HCT116 (cell line): ENCODE results near the gene FAM184A. TPM values are rescaled to one million over a fixed set of nuclear protein-coding genes. Genes with fewer than 3 reads are reported as not detected.

Source experiments
- ATAC-seq: fragments of 200-7000 bp; cut with Tn5 transposase; 2 replicates; pipeline ENCODE4 v1.9.1; 2020; ENCODE audit warnings: mild to moderate bottlenecking, moderate library complexity
- BruUV-seq: library from RNA; stranded (reverse); fragments of 400-500 nt; replicated peaks from 2 replicates; lab custom pipeline; 2021; lab: Mats Ljungman, UMichigan
- CTCF ChIA-PET: fragments of 300-600 bp; sonication (Branson Sonifier 250); formaldehyde crosslinking; loops from one replicate; lab custom pipeline; 2021; ENCODE audit warnings: antibody characterized with exemption; lab: Charles Lee
- POLR2A ChIA-PET: fragments of 300-600, 350-600 bp; sonication (Branson Sonifier 250); formaldehyde crosslinking; loops from one replicate; lab custom pipeline; 2021; ENCODE audit warnings: antibody characterized with exemption; lab: Charles Lee
- RAD21 ChIA-PET, 2 experiments: fragments of 300-600 bp; sonication (Branson Sonifier 250); formaldehyde crosslinking; loops; one replicate each; lab custom pipeline; 2023; ENCODE audit warnings: low total read pairs in 2 of 2; ENCODE audit not compliant: uncharacterized antibody in 2 of 2, unreplicated experiment in 2 of 2, low non-redundant PET in 1 of 2; lab: Charles Lee
- DNase-seq: peaks from one replicate; pipeline ENCODE4 v3.0.0-alpha.2; 2010; ENCODE audit warnings: low read depth, low spot score
- H2AFZ ChIP-seq: fragments of 200-600 bp; shearing (Covaris generic), sonication (generic); 2 replicates; pipeline ENCODE4 v1.6.1; 2017; ENCODE audit warnings: low read depth, mixed run types, mixed read lengths, antibody characterized with exemption, low read length; ENCODE audit not compliant: poor library complexity, severe bottlenecking
- H3K27ac ChIP-seq: 2 replicates; pipeline ENCODE4 v1.5.1; 2012; ENCODE audit warnings: low read depth, low read length
- H3K27me3 ChIP-seq: fragments of 200-600 bp; sonication (generic); 2 replicates; pipeline ENCODE4 v1.6.1; 2016; ENCODE audit warnings: mixed run types, low read length, mixed read lengths; ENCODE audit not compliant: insufficient read depth
- H3K36me3 ChIP-seq, 2 experiments: fragments of 200-500 bp in 1 of 2; fragments of 200-600 bp in 1 of 2; sonication (Bioruptor generic) in 1 of 2; sonication (generic) in 1 of 2; 2 replicates each; pipeline versions ENCODE4 v1.5.1 to v1.6.1; 2014 to 2016; ENCODE audit warnings: low read length in 2 of 2, inconsistent platforms in 1 of 2, mixed read lengths in 1 of 2, mixed run types in 1 of 2; ENCODE audit not compliant: insufficient read depth in 2 of 2, control insufficient read depth in 1 of 2
- H3K4me1 ChIP-seq, 2 experiments: fragments of 200-600 bp in 1 of 2; sonication (generic) in 1 of 2; 2 replicates each; pipeline versions ENCODE4 v1.5.1 to v1.6.1; 2012 to 2017; ENCODE audit warnings: low read length in 2 of 2, inconsistent platforms in 1 of 2, mild to moderate bottlenecking in 1 of 2, mixed read lengths in 1 of 2, mixed run types in 1 of 2, moderate library complexity in 1 of 2; ENCODE audit not compliant: insufficient read depth in 2 of 2, control insufficient read depth in 1 of 2
- H3K4me2 ChIP-seq: fragments of 200-600 bp; sonication (generic); 2 replicates; pipeline ENCODE4 v1.6.1; 2017; ENCODE audit warnings: mixed run types, low read length, mixed read lengths
- H3K4me3 ChIP-seq, 2 experiments: fragments of 200-600 bp in 1 of 2; sonication (generic) in 1 of 2; replicated peaks in 1 of 2; 2 replicates each; pipeline ENCODE4 v1.5.1; 2011 to 2016; ENCODE audit warnings: low read length in 2 of 2, control low read depth in 1 of 2, low read depth in 1 of 2, mild to moderate bottlenecking in 1 of 2, mixed read lengths in 1 of 2, mixed run types in 1 of 2
- H3K79me2 ChIP-seq: fragments of 200-600 bp; sonication (generic); 2 replicates; pipeline ENCODE4 v1.6.1; 2017; ENCODE audit warnings: mild to moderate bottlenecking, mixed run types, low read length, moderate library complexity, mixed read lengths; ENCODE audit not compliant: insufficient read depth
- H3K9ac ChIP-seq: fragments of 200-600 bp; sonication (generic); 2 replicates; pipeline ENCODE4 v1.6.1; 2016; ENCODE audit warnings: low read length, mixed read lengths
- H3K9me2 ChIP-seq: fragments of 200-600 bp; sonication (generic), shearing (Covaris generic); 2 replicates; pipeline ENCODE4 v1.6.1; 2017; ENCODE audit warnings: mixed run types, mild to moderate bottlenecking, moderate library complexity; ENCODE audit not compliant: insufficient read depth
- H3K9me3 ChIP-seq, 2 experiments: fragments of 200-500 bp in 1 of 2; fragments of 200-600 bp in 1 of 2; sonication (Bioruptor generic) in 1 of 2; sonication (generic) in 1 of 2; 2 replicates each; pipeline ENCODE4 v1.6.1; 2014 to 2017; ENCODE audit warnings: low read length in 2 of 2, mixed read lengths in 2 of 2, inconsistent platforms in 1 of 2, low read depth in 1 of 2, mild to moderate bottlenecking in 1 of 2, mixed run types in 1 of 2, moderate library complexity in 1 of 2; ENCODE audit not compliant: control insufficient read depth in 1 of 2, insufficient read depth in 1 of 2
- H4K20me1 ChIP-seq: fragments of 200-600 bp; sonication (generic), shearing (Covaris generic); 2 replicates; pipeline ENCODE4 v1.6.1; 2017; ENCODE audit warnings: mixed run types, mild to moderate bottlenecking, moderate library complexity; ENCODE audit not compliant: insufficient read depth
- ATF3 ChIP-seq: IDR thresholded peaks from 2 replicates; pipeline ENCODE4 v1.6.1; 2012
- CBX3 ChIP-seq: IDR thresholded peaks from 2 replicates; pipeline ENCODE4 v1.6.1; 2012; ENCODE audit warnings: low read depth
- CEBPB ChIP-seq: IDR thresholded peaks from 2 replicates; pipeline ENCODE4 v1.6.1; 2012; ENCODE audit warnings: low read depth
- CTCF ChIP-seq, 3 experiments: fragments of 200-600 bp in 1 of 3; sonication (generic) in 1 of 3; IDR thresholded peaks in 2 of 3; conservative IDR thresholded peaks in 1 of 3; 2 replicates each; pipeline ENCODE4 v1.5.1; 2012 to 2017; ENCODE audit warnings: low read depth in 2 of 3, low read length in 2 of 3, antibody characterized with exemption in 1 of 3, borderline replicate concordance in 1 of 3, control low read depth in 1 of 3, mild to moderate bottlenecking in 1 of 3, mixed read lengths in 1 of 3, mixed run types in 1 of 3, moderate library complexity in 1 of 3; ENCODE audit not compliant: insufficient read depth in 1 of 3
- ELF1 ChIP-seq: IDR thresholded peaks from 2 replicates; pipeline ENCODE4 v1.6.1; 2012; ENCODE audit warnings: low read depth, borderline replicate concordance
- EZH2 ChIP-seq: fragments of 200-600 bp; sonication (generic); IDR thresholded peaks from 2 replicates; pipeline ENCODE4 v1.6.1; 2017; ENCODE audit warnings: antibody characterized with exemption, mixed run types
- EZH2phosphoT487 ChIP-seq: fragments of 200-600 bp; IDR thresholded peaks from 2 replicates; pipeline ENCODE4 v1.6.1; 2018; ENCODE audit warnings: antibody characterized with exemption, borderline replicate concordance
- FOSL1 ChIP-seq: IDR thresholded peaks from 2 replicates; pipeline ENCODE4 v1.6.1; 2012; ENCODE audit warnings: low read depth
- JUND ChIP-seq: IDR thresholded peaks from 2 replicates; pipeline ENCODE4 v1.6.1; 2012
- MAX ChIP-seq: IDR thresholded peaks from 2 replicates; pipeline ENCODE4 v1.6.1; 2012
- POLR2A ChIP-seq: IDR thresholded peaks from 2 replicates; pipeline ENCODE4 v1.7.0; 2011; ENCODE audit warnings: borderline replicate concordance; ENCODE audit not compliant: insufficient read depth, insufficient read length; ENCODE audit errors: extremely low read depth
- POLR2AphosphoS5 ChIP-seq: IDR thresholded peaks from 2 replicates; pipeline ENCODE4 v1.6.1; 2011; ENCODE audit warnings: mild to moderate bottlenecking, low read depth, low read length, moderate library complexity
- RAD21 ChIP-seq: IDR thresholded peaks from 2 replicates; pipeline ENCODE4 v1.6.1; 2012; ENCODE audit warnings: low read depth, mild to moderate bottlenecking
- REST ChIP-seq: IDR thresholded peaks from 2 replicates; pipeline ENCODE4 v1.6.1; 2012; ENCODE audit warnings: low read depth
- SIN3A ChIP-seq: IDR thresholded peaks from 2 replicates; pipeline ENCODE4 v1.6.1; 2012; ENCODE audit warnings: low read depth
- SP1 ChIP-seq: IDR thresholded peaks from 2 replicates; pipeline ENCODE4 v1.6.1; 2012; ENCODE audit warnings: low read depth
- SRF ChIP-seq: IDR thresholded peaks from 2 replicates; pipeline ENCODE4 v1.6.1; 2012; ENCODE audit warnings: low read depth
- TCF7L2 ChIP-seq: IDR thresholded peaks from 2 replicates; pipeline ENCODE4 v1.7.0; 2011; ENCODE audit warnings: borderline replicate concordance, inconsistent platforms; ENCODE audit not compliant: insufficient read depth, insufficient read length; ENCODE audit errors: extremely low read depth
- intact Hi-C: fragments of 100-400 bp; cut with micrococcal nuclease; formaldehyde crosslinking; loops from 2 replicates; pipeline ENCODE4 v1.10.0; 2022
- total RNA-seq: library from RNA; stranded (reverse); gene quantifications from one replicate; pipeline ENCODE4 v1.2.1, GENCODE V29; 2021; ENCODE audit not compliant: unreplicated experiment

The FAM184A gene
- total RNA-seq, 1 experiment from 2014 or later: 2.4 TPM

GRCh38 chr6:119110601-119111548, 32.4 kb upstream of the FAM184A start:
- peak overlapping the region; percentile 92 for H2AFZ ChIP-seq
- RAD21 ChIA-PET: interaction anchor here (0.8 to 2.1 kb wide), 5 partner anchors 142 to 149 kb away, joined by 3 to 16 read pairs (median 5); no protein-coding TSS in a partner anchor
- H3K9me3 ChIP-seq: no peaks in the 10 kb centered on the region
- no peaks in the 10 kb centered on the region for H3K4me1 ChIP-seq
- H3K9me2 ChIP-seq: no peaks in the 10 kb centered on the region
- no peaks in the 10 kb centered on the region for H3K27me3 ChIP-seq
- no TSS peak for BruUV-seq
- peak overlapping the region; percentile 15; the same call in 1 of the 2 replicates for H3K4me2 ChIP-seq
- H3K9ac ChIP-seq: no peak overlapping the region
- H3K27ac ChIP-seq: no peak overlapping the region
- DNase-seq: peak; percentile 44
- TF ChIP-seq SP1: no peak
- TF ChIP-seq POLR2A: no peak
- no peak for TF ChIP-seq FOSL1
- TF ChIP-seq CTCF (IDR thresholded peaks at IDR 0.05 in 2 of 3, conservative IDR thresholded peaks at IDR 0.05 in 1 of 3; ENCODE audit: borderline replicate concordance in 1 of 3, insufficient read depth in 1 of 3, low read depth in 2 of 3, low read length in 2 of 3): peak; percentile 41 to 76 (median 65); a peak in 5 of 6 replicates
- TF ChIP-seq REST: no peak
- no peak for TF ChIP-seq ELF1
- no peak for TF ChIP-seq POLR2AphosphoS5
- TF ChIP-seq EZH2: no peak
- TF ChIP-seq EZH2phosphoT487: no peak
- no peak for TF ChIP-seq MAX
- no peak for TF ChIP-seq TCF7L2
- no peak for TF ChIP-seq ATF3
- TF ChIP-seq CBX3: no peak
- no peak for TF ChIP-seq CEBPB
- peak; percentile 91 for TF ChIP-seq RAD21
- no peak for TF ChIP-seq JUND
- TF ChIP-seq SRF: no peak
- no peak for TF ChIP-seq SIN3A
- POLR2A ChIA-PET: interaction anchor here (1.0 to 1.8 kb wide), 2 partner anchors 142 to 214 kb away, joined by 4 to 7 read pairs; no protein-coding TSS in a partner anchor
- no peaks in the 10 kb centered on the region for H4K20me1 ChIP-seq
- H3K4me3 ChIP-seq: no peak overlapping the region
- intact Hi-C loops: loop anchor here (1.0 to 10.0 kb wide), 7 partner anchors 143 to 1269 kb away; partner anchors contain the start of gene ASF1A
- CTCF ChIA-PET: interaction anchor here (0.7 to 4.9 kb wide), 19 partner anchors 9 to 1270 kb away, joined by 3 to 113 read pairs (median 4); no protein-coding TSS in a partner anchor
- H3K36me3 ChIP-seq: no peaks in the 10 kb centered on the region
- H3K79me2 ChIP-seq: no peaks in the 10 kb centered on the region
- peak; percentile 96 for ATAC-seq
